AG04450 (cell line): ENCODE data around the gene DNAJC5. TPM values are rescaled to one million over a fixed set of nuclear protein-coding genes. Genes with fewer than 3 reads are reported as not detected.

Experiments
- CTCF ChIA-PET: fragments of 300-600, 350-600 bp; formaldehyde crosslinking; extraction: SDS; loops from one replicate; lab custom pipeline; 2022; ENCODE audit warnings: antibody characterized with exemption, inconsistent platforms; lab: Charles Lee
- POLR2A ChIA-PET: fragments of 350-600 bp; formaldehyde crosslinking; extraction: SDS; loops from one replicate; lab custom pipeline; 2021; ENCODE audit warnings: antibody characterized with exemption, inconsistent platforms; lab: Yijun Ruan, JAX
- DNase-seq: peaks from one replicate; pipeline ENCODE4 v3.0.0-alpha.2; 2011; ENCODE audit warnings: low read depth, low spot score
- H3K27ac ChIP-seq: one replicate; pipeline ENCODE4 v1.5.1; 2012; ENCODE audit warnings: low read depth, low read length, control low read depth
- H3K27me3 ChIP-seq: one replicate; pipeline ENCODE4 v1.6.0; 2012; ENCODE audit warnings: low read length; ENCODE audit not compliant: control insufficient read depth, insufficient read depth
- H3K4me3 ChIP-seq: 2 replicates; pipeline ENCODE4 v1.5.1; 2011; ENCODE audit warnings: mild to moderate bottlenecking, low read depth, low read length, control low read depth
- H3K9me3 ChIP-seq: 2 replicates; pipeline ENCODE4 v1.5.1; 2012; ENCODE audit warnings: low read length; ENCODE audit not compliant: control insufficient read depth, insufficient read depth
- polyA plus RNA-seq: library from polyadenylated mRNA; depleted of rRNA; stranded (reverse); fragments of >200 nt; gene quantifications from 2 replicates; pipeline ENCODE4 v1.2.3, GENCODE V29; 2011
- TF ChIP-seq, protein P1 (sequence below): IDR thresholded peaks from 2 replicates; pipeline ENCODE4 v1.5.1; 2011; ENCODE audit warnings: low read depth, low read length, control low read depth, inconsistent platforms

DNAJC5 gene
- polyA plus RNA-seq, 1 experiment: 36.7 TPM

DNA sequence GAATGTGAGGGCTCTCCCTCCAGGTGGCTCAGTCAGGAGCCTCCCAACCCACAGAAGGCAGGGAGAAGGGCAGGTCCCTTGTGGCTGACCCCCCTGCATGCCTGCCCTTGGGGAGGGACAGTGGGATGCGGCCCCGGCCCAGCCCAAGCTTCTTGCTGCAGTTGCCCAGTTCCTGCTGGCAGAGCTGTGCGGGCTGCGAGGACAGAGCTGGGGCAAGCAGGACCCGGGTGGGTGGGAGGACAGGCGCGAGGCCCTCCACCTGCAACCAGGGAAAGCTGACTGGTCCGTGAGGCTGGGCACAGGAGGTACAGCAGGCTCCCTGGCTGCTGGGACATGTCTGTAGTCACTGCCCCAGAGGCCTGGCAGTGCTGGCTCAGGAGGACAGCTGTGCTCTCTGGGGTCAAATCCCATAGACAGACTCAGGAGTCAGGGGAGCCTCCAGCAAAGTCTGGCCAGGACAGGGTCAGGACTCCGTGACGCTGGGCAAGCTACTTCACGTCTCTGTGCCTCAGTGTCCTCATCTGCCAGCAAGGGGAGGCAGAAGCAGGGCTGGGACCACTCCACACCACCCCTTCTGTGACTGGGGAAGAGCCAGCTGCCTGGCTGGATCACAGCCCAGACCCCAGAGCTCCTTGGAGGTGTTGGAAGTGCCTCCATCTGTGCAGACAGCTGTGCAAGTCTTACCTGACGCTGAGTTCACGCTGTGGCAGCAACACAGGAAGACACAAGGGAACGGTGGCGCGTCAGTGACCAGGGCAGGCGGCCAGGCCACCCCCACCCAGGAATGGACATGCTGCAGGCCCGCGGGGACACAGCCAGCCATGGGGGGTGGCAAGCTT, 48.3 kb downstream of the DNAJC5 start:
- TF ChIP-seq, protein P1, sequence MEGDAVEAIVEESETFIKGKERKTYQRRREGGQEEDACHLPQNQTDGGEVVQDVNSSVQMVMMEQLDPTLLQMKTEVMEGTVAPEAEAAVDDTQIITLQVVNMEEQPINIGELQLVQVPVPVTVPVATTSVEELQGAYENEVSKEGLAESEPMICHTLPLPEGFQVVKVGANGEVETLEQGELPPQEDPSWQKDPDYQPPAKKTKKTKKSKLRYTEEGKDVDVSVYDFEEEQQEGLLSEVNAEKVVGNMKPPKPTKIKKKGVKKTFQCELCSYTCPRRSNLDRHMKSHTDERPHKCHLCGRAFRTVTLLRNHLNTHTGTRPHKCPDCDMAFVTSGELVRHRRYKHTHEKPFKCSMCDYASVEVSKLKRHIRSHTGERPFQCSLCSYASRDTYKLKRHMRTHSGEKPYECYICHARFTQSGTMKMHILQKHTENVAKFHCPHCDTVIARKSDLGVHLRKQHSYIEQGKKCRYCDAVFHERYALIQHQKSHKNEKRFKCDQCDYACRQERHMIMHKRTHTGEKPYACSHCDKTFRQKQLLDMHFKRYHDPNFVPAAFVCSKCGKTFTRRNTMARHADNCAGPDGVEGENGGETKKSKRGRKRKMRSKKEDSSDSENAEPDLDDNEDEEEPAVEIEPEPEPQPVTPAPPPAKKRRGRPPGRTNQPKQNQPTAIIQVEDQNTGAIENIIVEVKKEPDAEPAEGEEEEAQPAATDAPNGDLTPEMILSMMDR: no peak
- DNase-seq: no peak
- Histone ChIP-seq H3K27ac (no peak overlapping the region), H3K4me3 (no peak overlapping the region), H3K9me3 (peaks cover 33% of the 10 kb centered on the region; the same call in 1 of the 2 replicates), H3K27me3 (no peaks in the 10 kb centered on the region)
- ChIA-PET POLR2A (interaction anchor here (1.0 kb wide), 1 partner anchor 47 kb away, joined by 3 read pairs; no protein-coding TSS in a partner anchor), CTCF (no interaction called here)

DNA sequence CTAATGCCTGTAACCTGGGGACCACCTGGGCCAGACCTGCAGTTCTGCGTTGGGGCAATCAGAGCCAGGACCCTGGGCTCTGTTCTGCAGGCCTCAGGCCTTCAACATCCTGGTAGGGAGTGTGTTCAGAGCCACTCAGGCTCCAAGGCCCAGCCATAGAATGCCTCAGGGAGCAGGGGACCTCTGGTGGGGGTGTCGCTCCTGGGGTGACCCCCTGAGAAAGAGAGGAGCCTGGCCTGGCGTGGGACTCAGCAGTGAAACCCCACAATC, 48.8 kb downstream of the DNAJC5 start:
- H3K27me3 ChIP-seq: no peaks in the 10 kb centered on the region
- ChIA-PET CTCF (no interaction called here), POLR2A (interaction anchor here (1.0 kb wide), 1 partner anchor 47 kb away, joined by 3 read pairs; no protein-coding TSS in a partner anchor)

DNA sequence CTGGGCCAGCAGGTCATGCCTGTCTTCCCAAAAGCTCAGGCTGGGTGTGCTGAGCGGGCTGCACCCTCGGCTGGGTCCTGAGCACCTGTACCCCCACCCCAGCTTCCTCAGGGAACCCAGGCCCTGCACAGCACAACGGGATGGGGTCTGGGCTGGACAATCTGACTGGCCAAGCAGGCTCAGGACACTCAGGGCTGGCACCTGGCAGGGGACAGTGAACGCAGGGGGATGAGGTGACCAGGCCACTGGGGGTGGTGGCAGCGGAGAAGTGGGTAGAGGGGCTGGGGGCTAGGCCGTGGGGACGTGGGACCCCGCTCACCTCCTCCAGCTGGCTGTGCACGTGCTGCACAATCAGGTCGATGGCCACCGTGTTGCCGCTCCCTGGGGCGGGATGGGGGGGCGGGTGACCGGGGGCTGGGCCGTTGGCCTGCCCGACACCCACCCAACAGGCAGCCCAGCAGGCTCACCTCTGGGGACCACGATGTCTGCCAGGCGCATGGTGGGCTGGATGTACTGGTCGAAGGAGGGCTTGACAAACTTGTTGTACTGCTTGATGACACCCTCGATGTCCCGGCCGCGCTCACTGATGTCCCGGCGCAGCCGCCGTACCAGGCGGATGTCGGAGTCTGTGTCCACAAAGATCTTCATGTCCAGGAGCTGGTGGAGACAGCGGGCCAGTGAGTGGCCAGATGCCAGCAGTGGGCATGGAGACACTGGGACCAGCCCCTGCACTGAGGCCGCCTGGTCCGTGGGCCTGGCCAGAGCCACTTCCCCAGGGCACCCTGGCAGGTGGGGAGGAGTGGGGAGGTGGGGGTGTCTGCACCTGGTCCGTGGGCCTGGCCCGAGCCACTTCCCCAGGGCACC, 49.4 kb downstream of the DNAJC5 start:
- Histone ChIP-seq H3K4me3 (no peak overlapping the region), H3K27ac (no peak overlapping the region), H3K9me3 (peaks cover 30% of the 10 kb centered on the region; the same call in 1 of the 2 replicates), H3K27me3 (no peaks in the 10 kb centered on the region)
- ChIA-PET CTCF (no interaction called here), POLR2A (interaction anchor here (1.0 kb wide), 1 partner anchor 48 kb away, joined by 3 read pairs; no protein-coding TSS in a partner anchor)
- TF ChIP-seq, protein P1: no peak
- DNase-seq: no peak

More for the DNA sequence above, 48.8 kb downstream of the DNAJC5 start:
- no peak overlapping the region for H3K27ac ChIP-seq
- H3K9me3 ChIP-seq: peaks cover 33% of the 10 kb centered on the region; the same call in 1 of the 2 replicates
- no peak overlapping the region for H3K4me3 ChIP-seq
- no peak for DNase-seq
- TF ChIP-seq, protein P1: no peak

DNA sequence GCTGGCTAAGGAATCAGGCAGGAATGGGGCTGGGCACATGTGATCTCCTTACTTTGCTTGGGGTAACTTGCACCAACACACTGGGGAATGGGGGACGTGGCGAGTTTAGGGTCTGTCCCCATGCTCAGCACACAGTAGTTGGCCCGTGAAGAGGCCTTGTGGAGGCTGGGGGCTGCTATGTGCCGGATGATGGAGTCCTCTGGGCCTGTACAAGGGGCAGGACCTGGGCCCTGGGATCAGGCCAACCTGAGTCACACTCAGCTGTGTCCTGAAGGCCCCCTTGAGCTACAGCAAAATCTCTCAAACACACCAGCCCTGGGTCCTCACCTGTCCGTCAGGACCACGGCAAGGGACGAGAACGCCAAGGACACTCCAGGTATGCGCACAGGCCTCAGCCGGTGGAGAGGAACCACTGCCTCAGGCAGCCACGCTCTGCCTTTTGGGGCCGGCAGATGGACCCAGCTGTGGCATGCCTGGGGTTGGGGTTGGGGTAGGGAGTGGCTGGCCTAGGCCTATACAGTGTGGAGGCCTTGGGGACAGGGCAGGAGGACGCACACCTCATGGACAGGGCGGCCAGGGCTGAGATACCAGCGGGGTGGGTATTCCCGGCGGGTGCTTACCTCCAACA, 50.2 kb downstream of the DNAJC5 start:
- no peaks in the 10 kb centered on the region for H3K27me3 ChIP-seq
- no peak for DNase-seq
- peaks cover 26% of the 10 kb centered on the region; the same call in 1 of the 2 replicates for H3K9me3 ChIP-seq
- no peak overlapping the region for H3K27ac ChIP-seq
- no peak overlapping the region for H3K4me3 ChIP-seq
- CTCF ChIA-PET: no interaction called here
- POLR2A ChIA-PET: no interaction called here
- TF ChIP-seq, protein P1: no peak
